NB4 (cell line): ENCODE measurements around the gene LIPM.

Experiments used
- DNase-seq: peaks from one replicate; pipeline ENCODE4 v3.0.0; 2010; ENCODE audit warnings: low read depth
- H3K4me3 ChIP-seq: one replicate; pipeline ENCODE4 v1.5.1; 2011; ENCODE audit warnings: mild to moderate bottlenecking, low read depth, low read length, moderate library complexity
- CTCF ChIP-seq: IDR thresholded peaks from one replicate; pipeline ENCODE4 v1.5.1; 2012; ENCODE audit warnings: low read depth, low read length
- MAX ChIP-seq: IDR thresholded peaks from 2 replicates; pipeline ENCODE4 v1.6.1; 2011; ENCODE audit warnings: low read depth, low read length
- MYC ChIP-seq: IDR thresholded peaks from 2 replicates; pipeline ENCODE4 v1.6.1; 2011; ENCODE audit warnings: low read depth, low read length
- POLR2A ChIP-seq: IDR thresholded peaks from 2 replicates; pipeline ENCODE4 v1.6.1; 2011; ENCODE audit warnings: mild to moderate bottlenecking; ENCODE audit not compliant: insufficient read length; ENCODE audit errors: extremely low read depth

LIPM gene

GRCh38 chr10:88854684-88855083 is 52.2 kb downstream of the LIPM start:
- TF ChIP-seq POLR2A = no peak
- no peak for TF ChIP-seq MYC
- no peak for TF ChIP-seq MAX
- no peak for TF ChIP-seq CTCF
- H3K4me3 ChIP-seq = no peak overlapping the region
- no peak for DNase-seq

- no peak overlapping the region for H3K4me3 ChIP-seq
- no peak for DNase-seq
- TF ChIP-seq MYC (no peak), MAX (no peak), POLR2A (no peak), CTCF (no peak)
Measured at GRCh38 chr10:88857831-88858230, 55.3 kb downstream of the LIPM start.

GRCh38 chr10:88858491-88858890 is 56.0 kb downstream of the LIPM start:
- no peak overlapping the region for H3K4me3 ChIP-seq
- DNase-seq = no peak
- TF ChIP-seq MYC (no peak), POLR2A (no peak), MAX (no peak), CTCF (no peak)

GRCh38 chr10:88861036-88861435 is 58.5 kb downstream of the LIPM start:
- no peak for DNase-seq
- TF ChIP-seq MYC (no peak), MAX (no peak), POLR2A (no peak), CTCF (no peak)
- H3K4me3 ChIP-seq = no peak overlapping the region

GRCh38 chr10:88865281-88865876 is 62.8 kb downstream of the LIPM start:
- no peak overlapping the region for H3K4me3 ChIP-seq
- peak; percentile 65 for DNase-seq
- peak; percentile 39 for TF ChIP-seq CTCF
- no peak for TF ChIP-seq MAX
- no peak for TF ChIP-seq MYC

- no peak for DNase-seq
- TF ChIP-seq POLR2A (no peak), CTCF (no peak), MAX (no peak), MYC (no peak)
- H3K4me3 ChIP-seq = no peak overlapping the region
Measured at GRCh38 chr10:88866454-88866853, 63.9 kb downstream of the LIPM start.
